ENCODE measurements around the gene KIAA2012. TPM values are rescaled to one million over a fixed set of nuclear protein-coding genes. Genes with fewer than 3 reads are reported as not detected.

The KIAA2012 gene
- total RNA-seq, 1 donor from 2014 or later, result not detected

DNA sequence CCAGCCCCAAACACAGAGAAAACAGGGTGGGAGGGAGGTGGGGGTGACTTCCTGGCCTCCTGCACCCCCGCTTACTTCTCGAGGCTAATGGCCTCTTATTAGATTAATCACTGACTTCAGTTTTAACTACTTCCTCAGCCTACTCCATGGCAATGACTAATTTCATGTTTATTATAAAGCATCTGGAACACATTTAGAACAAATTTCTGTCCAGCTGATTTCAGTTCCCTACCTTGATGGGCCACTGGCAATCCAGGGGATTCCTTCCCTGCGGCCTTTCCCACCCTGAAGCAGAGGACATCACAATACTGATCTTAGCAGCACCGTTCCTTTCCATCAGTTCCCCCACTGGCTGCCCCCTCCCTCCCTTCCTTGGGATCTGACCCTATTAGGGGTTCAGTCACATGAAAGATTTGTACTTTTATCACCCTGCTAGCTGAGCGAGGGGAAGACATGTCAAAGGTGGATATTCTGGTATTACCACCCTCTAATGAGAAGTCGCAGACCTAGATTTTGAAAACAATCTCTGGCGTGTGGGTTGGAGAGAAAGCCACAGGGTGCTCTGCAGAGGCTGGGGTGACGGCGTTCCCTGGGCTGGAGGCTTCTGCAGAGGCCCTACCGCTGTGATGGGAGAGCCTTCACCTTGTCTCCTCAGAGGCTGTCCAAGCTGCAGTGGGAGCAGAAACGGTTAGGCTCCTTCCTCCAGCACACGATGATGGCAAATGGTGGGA is 67.6 kb downstream of the KIAA2012 start:
- H3K79me2 ChIP-seq (ENCODE audit: insufficient read depth, low read length), result no peaks in the 10 kb centered on the region
- H3K4me2 ChIP-seq (ENCODE audit: low read length), result peak overlapping the region; percentile 14
- H3K27ac Mint-ChIP-seq (ENCODE audit: unreplicated experiment), result no peak overlapping the region
- no peaks in the 10 kb centered on the region for H3K9me3 ChIP-seq (ENCODE audit: insufficient read depth, low read depth, low read length)
- H3K4me3 Mint-ChIP-seq (ENCODE audit: unreplicated experiment), result no peak overlapping the region
- no peaks in the 10 kb centered on the region for H3K36me3 Mint-ChIP-seq (ENCODE audit: low read depth, unreplicated experiment)
- H3K4me1 ChIP-seq (ENCODE audit: insufficient read depth, low read length), result peaks cover 19% of the 10 kb centered on the region
- DNase-seq (ENCODE audit: low read depth), result peak; percentile 79
- TF ChIP-seq EZH2 (IDR thresholded peaks at IDR 0.05; ENCODE audit: insufficient read depth, low read length), result no peak
- TF ChIP-seq, protein P1, sequence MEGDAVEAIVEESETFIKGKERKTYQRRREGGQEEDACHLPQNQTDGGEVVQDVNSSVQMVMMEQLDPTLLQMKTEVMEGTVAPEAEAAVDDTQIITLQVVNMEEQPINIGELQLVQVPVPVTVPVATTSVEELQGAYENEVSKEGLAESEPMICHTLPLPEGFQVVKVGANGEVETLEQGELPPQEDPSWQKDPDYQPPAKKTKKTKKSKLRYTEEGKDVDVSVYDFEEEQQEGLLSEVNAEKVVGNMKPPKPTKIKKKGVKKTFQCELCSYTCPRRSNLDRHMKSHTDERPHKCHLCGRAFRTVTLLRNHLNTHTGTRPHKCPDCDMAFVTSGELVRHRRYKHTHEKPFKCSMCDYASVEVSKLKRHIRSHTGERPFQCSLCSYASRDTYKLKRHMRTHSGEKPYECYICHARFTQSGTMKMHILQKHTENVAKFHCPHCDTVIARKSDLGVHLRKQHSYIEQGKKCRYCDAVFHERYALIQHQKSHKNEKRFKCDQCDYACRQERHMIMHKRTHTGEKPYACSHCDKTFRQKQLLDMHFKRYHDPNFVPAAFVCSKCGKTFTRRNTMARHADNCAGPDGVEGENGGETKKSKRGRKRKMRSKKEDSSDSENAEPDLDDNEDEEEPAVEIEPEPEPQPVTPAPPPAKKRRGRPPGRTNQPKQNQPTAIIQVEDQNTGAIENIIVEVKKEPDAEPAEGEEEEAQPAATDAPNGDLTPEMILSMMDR (IDR thresholded peaks at IDR 0.05; ENCODE audit: insufficient read depth, low read depth, low read length), result no peak
- peaks cover 9% of the 10 kb centered on the region for H3K27me3 Mint-ChIP-seq (ENCODE audit: low read depth, unreplicated experiment)
- H3K27ac ChIP-seq (ENCODE audit: low read depth, low read length), result no peak overlapping the region
- H3K4me1 Mint-ChIP-seq (ENCODE audit: low read depth, unreplicated experiment), result peaks cover 3% of the 10 kb centered on the region
- no peaks in the 10 kb centered on the region for H4K20me1 ChIP-seq (ENCODE audit: insufficient read depth, low read length)
- H3K27me3 ChIP-seq (ENCODE audit: insufficient read depth, low read length), result no peaks in the 10 kb centered on the region
- H3K9me3 Mint-ChIP-seq (ENCODE audit: unreplicated experiment), result no peaks in the 10 kb centered on the region
- H3K9ac ChIP-seq (ENCODE audit: low read length), result peak overlapping the region; percentile 28
- FAIRE-seq, result no peak
- no peaks in the 10 kb centered on the region for H3K36me3 ChIP-seq (ENCODE audit: insufficient read depth, low read length)
- H3K4me3 ChIP-seq (ENCODE audit: insufficient read depth, low read depth, low read length), result no peak overlapping the region
- H2AFZ ChIP-seq (ENCODE audit: low read depth, low read length), result peak overlapping the region; percentile 27

DNA sequence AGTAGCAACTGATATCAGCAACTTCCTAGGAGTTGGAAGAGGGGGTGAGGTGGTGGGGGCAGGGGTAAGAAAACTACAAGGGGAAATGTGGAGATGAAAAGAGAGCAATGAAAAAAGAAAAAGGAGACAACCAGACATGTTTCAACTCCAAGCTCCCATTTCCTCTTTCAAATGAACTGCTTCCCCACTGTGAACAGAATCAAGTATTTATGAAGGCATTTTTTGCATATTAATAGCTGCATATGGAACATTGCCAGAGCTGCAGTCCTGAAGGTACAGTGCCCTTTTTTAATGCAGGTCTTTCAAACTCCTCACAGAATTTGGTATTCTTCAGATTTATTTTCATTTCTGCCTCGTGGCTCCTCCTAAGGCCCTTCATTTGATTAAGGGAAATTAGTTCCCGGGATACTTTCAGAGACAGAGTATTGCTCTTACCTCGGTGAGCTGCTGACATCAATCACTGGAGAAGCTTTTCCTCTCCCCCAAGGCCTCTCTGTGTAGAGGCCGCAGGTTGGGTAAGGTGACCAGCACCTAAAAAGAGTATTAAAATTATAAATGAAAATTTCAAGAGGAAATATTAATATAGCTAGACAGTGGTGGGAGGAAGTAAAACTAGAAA is 68.4 kb downstream of the KIAA2012 start:
- H3K27me3 Mint-ChIP-seq (ENCODE audit: low read depth, unreplicated experiment), result peaks cover 9% of the 10 kb centered on the region
- Histone ChIP-seq H4K20me1 (ENCODE audit: insufficient read depth, low read length) (no peaks in the 10 kb centered on the region), H3K79me2 (ENCODE audit: insufficient read depth, low read length) (no peaks in the 10 kb centered on the region), H2AFZ (ENCODE audit: low read depth, low read length) (no peak overlapping the region), H3K4me3 (ENCODE audit: insufficient read depth, low read depth, low read length) (no peak overlapping the region), H3K4me2 (ENCODE audit: low read length) (peak overlapping the region; percentile 14), H3K9ac (ENCODE audit: low read length) (peak overlapping the region; percentile 28), H3K4me1 (ENCODE audit: insufficient read depth, low read length) (peaks cover 12% of the 10 kb centered on the region), H3K9me3 (ENCODE audit: insufficient read depth, low read depth, low read length) (no peaks in the 10 kb centered on the region), H3K27ac (ENCODE audit: low read depth, low read length) (no peak overlapping the region), H3K36me3 (ENCODE audit: insufficient read depth, low read length) (no peaks in the 10 kb centered on the region), H3K27me3 (ENCODE audit: insufficient read depth, low read length) (no peaks in the 10 kb centered on the region)
- no peaks in the 10 kb centered on the region for H3K36me3 Mint-ChIP-seq (ENCODE audit: low read depth, unreplicated experiment)
- FAIRE-seq (no peak), DNase-seq (ENCODE audit: low read depth) (no peak)
- no peak for TF ChIP-seq EZH2 (IDR thresholded peaks at IDR 0.05; ENCODE audit: insufficient read depth, low read length)
- TF ChIP-seq, protein P1 (IDR thresholded peaks at IDR 0.05; ENCODE audit: insufficient read depth, low read depth, low read length), result no peak
- H3K9me3 Mint-ChIP-seq (ENCODE audit: unreplicated experiment), result no peaks in the 10 kb centered on the region
- H3K27ac Mint-ChIP-seq (ENCODE audit: unreplicated experiment), result no peak overlapping the region
- H3K4me1 Mint-ChIP-seq (ENCODE audit: low read depth, unreplicated experiment), result no peaks in the 10 kb centered on the region
- no peak overlapping the region for H3K4me3 Mint-ChIP-seq (ENCODE audit: unreplicated experiment)

DNA sequence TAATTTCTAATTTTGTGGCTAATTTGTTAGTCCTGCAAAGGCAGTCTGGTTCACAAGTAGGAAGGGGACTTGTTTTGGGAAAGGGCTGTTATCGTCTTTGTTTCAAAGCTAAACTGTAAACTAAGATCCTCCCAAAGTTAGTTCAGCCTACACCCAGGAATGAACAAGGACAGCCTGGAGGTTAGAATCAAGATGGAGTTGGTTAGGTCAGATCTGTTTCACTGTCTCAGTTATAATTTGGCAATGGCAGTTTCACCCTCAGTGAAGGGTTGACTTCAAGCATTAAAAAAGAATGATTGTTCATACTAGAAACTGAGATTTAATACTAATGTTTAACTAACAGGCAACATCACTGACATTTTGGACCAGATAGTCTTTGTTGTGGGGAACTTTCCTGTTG is 69.5 kb downstream of the KIAA2012 start:
- H3K4me1 Mint-ChIP-seq (ENCODE audit: low read depth, unreplicated experiment), result peaks cover under 1% of the 10 kb centered on the region
- H3K27ac ChIP-seq (ENCODE audit: low read depth, low read length), result no peak overlapping the region
- H3K4me3 ChIP-seq (ENCODE audit: insufficient read depth, low read depth, low read length), result no peak overlapping the region
- peaks cover 18% of the 10 kb centered on the region for H3K4me1 ChIP-seq (ENCODE audit: insufficient read depth, low read length)
- no peak overlapping the region for H3K4me2 ChIP-seq (ENCODE audit: low read length)
- no peak overlapping the region for H3K4me3 Mint-ChIP-seq (ENCODE audit: unreplicated experiment)
- no peak for DNase-seq (ENCODE audit: low read depth)
- H3K27me3 Mint-ChIP-seq (ENCODE audit: low read depth, unreplicated experiment), result peaks cover 9% of the 10 kb centered on the region
- H3K9ac ChIP-seq (ENCODE audit: low read length), result no peak overlapping the region
- no peaks in the 10 kb centered on the region for H3K36me3 ChIP-seq (ENCODE audit: insufficient read depth, low read length)
- H3K36me3 Mint-ChIP-seq (ENCODE audit: low read depth, unreplicated experiment), result no peaks in the 10 kb centered on the region
- H3K9me3 ChIP-seq (ENCODE audit: insufficient read depth, low read depth, low read length), result no peaks in the 10 kb centered on the region
- no peak for FAIRE-seq
- TF ChIP-seq, protein P1 (IDR thresholded peaks at IDR 0.05; ENCODE audit: insufficient read depth, low read depth, low read length), result no peak
- TF ChIP-seq EZH2 (IDR thresholded peaks at IDR 0.05; ENCODE audit: insufficient read depth, low read length), result no peak
- no peaks in the 10 kb centered on the region for H3K79me2 ChIP-seq (ENCODE audit: insufficient read depth, low read length)
- H3K27me3 ChIP-seq (ENCODE audit: insufficient read depth, low read length), result no peaks in the 10 kb centered on the region
- H4K20me1 ChIP-seq (ENCODE audit: insufficient read depth, low read length), result no peaks in the 10 kb centered on the region
- H3K9me3 Mint-ChIP-seq (ENCODE audit: unreplicated experiment), result no peaks in the 10 kb centered on the region
- no peak overlapping the region for H3K27ac Mint-ChIP-seq (ENCODE audit: unreplicated experiment)
- no peak overlapping the region for H2AFZ ChIP-seq (ENCODE audit: low read depth, low read length)
